Neural cell (in vitro differentiated cells): ENCODE measurements around the gene FBXO8. TPM values are rescaled to one million over a fixed set of nuclear protein-coding genes. Genes with fewer than 3 reads are reported as not detected.

Experiments used
- H2AFZ ChIP-seq: fragments of 200-600, 300-800 bp; sonication (generic), shearing (Covaris generic); 2 replicates; pipeline ENCODE4 v1.6.0; 2014; ENCODE audit warnings: low read depth, mild to moderate bottlenecking, antibody characterized with exemption, low read length, moderate library complexity
- H3F3A ChIP-seq: fragments of 200-600 bp; shearing (Covaris generic); 2 replicates; pipeline ENCODE4 v1.6.1; 2016; ENCODE audit warnings: mild to moderate bottlenecking, moderate library complexity, mixed read lengths, antibody characterized with exemption, low read length; ENCODE audit not compliant: insufficient read depth, poor library complexity, severe bottlenecking
- H3K27ac ChIP-seq: fragments of 200-600, 300-800 bp; sonication (generic), shearing (Covaris generic); 2 replicates; pipeline ENCODE4 v1.5.1; 2014; ENCODE audit warnings: mild to moderate bottlenecking, low read length, moderate library complexity
- H3K27me3 ChIP-seq: fragments of 300-800, 200-600 bp; sonication (generic), shearing (Covaris generic); 2 replicates; pipeline ENCODE4 v1.6.0; 2014; ENCODE audit warnings: mild to moderate bottlenecking, low read depth, low read length, moderate library complexity; ENCODE audit not compliant: insufficient read depth
- H3K36me3 ChIP-seq: fragments of 300-800, 200-600 bp; sonication (generic), shearing (Covaris generic); 2 replicates; pipeline ENCODE4 v1.5.1; 2014; ENCODE audit warnings: mild to moderate bottlenecking, antibody characterized with exemption, low read length, moderate library complexity; ENCODE audit not compliant: insufficient read depth
- H3K4me2 ChIP-seq: fragments of 300-800, 200-600 bp; sonication (generic), shearing (Covaris generic); 2 replicates; pipeline ENCODE4 v1.6.0; 2014; ENCODE audit warnings: mild to moderate bottlenecking, low read length
- H3K4me3 ChIP-seq: fragments of 300-800, 200-600 bp; sonication (generic), shearing (Covaris generic); 2 replicates; pipeline ENCODE4 v1.5.1; 2014; ENCODE audit warnings: mild to moderate bottlenecking, low read length, moderate library complexity
- H3K79me2 ChIP-seq: fragments of 200-600 bp; shearing (Covaris generic); replicated peaks from 2 replicates; pipeline ENCODE4 v1.6.0; 2014; ENCODE audit warnings: mild to moderate bottlenecking, low read length, moderate library complexity; ENCODE audit not compliant: insufficient read depth
- H3K9ac ChIP-seq: fragments of 300-800, 200-600 bp; sonication (generic), shearing (Covaris generic); 2 replicates; pipeline ENCODE4 v1.6.1; 2016; ENCODE audit warnings: mild to moderate bottlenecking, low read length, mixed read lengths
- H3K9me2 ChIP-seq: fragments of 200-600 bp; shearing (Covaris generic); 2 replicates; pipeline ENCODE4 v1.6.1; 2016; ENCODE audit warnings: mild to moderate bottlenecking, low read length, mixed read lengths; ENCODE audit not compliant: insufficient read depth
- H3K9me3 ChIP-seq: fragments of 200-600, 300-800 bp; sonication (generic), shearing (Covaris generic); 2 replicates; pipeline ENCODE4 v1.6.1; 2016; ENCODE audit warnings: mild to moderate bottlenecking, mixed run types, low read length, moderate library complexity, mixed read lengths
- H4K20me1 ChIP-seq: fragments of 200-600 bp; shearing (Covaris generic); 2 replicates; pipeline ENCODE4 v1.6.1; 2016; ENCODE audit warnings: mild to moderate bottlenecking, mixed run types; ENCODE audit not compliant: insufficient read depth
- EP300 ChIP-seq: fragments of 450-650 bp; conservative IDR thresholded peaks from 2 replicates; pipeline ENCODE4 v1.6.1; 2014; ENCODE audit warnings: antibody characterized with exemption, mild to moderate bottlenecking, moderate library complexity; ENCODE audit not compliant: poor library complexity, severe bottlenecking
- RAD21 ChIP-seq: fragments of 450-650 bp; conservative IDR thresholded peaks from 2 replicates; pipeline ENCODE4 v1.6.1; 2014; ENCODE audit warnings: antibody characterized with exemption, mild to moderate bottlenecking, moderate library complexity
- TAF1 ChIP-seq: IDR thresholded peaks from 2 replicates; pipeline ENCODE4 v1.6.1; 2012; ENCODE audit warnings: low read depth
- polyA plus RNA-seq: library from polyadenylated mRNA; depleted of rRNA; stranded (reverse); fragments of >200 nt; gene quantifications from 2 replicates; pipeline ENCODE4 v1.2.3, GENCODE V29; 2014

FBXO8 gene
- polyA plus RNA-seq, 1 donor from 2014 or later = 29.3 TPM

DNA sequence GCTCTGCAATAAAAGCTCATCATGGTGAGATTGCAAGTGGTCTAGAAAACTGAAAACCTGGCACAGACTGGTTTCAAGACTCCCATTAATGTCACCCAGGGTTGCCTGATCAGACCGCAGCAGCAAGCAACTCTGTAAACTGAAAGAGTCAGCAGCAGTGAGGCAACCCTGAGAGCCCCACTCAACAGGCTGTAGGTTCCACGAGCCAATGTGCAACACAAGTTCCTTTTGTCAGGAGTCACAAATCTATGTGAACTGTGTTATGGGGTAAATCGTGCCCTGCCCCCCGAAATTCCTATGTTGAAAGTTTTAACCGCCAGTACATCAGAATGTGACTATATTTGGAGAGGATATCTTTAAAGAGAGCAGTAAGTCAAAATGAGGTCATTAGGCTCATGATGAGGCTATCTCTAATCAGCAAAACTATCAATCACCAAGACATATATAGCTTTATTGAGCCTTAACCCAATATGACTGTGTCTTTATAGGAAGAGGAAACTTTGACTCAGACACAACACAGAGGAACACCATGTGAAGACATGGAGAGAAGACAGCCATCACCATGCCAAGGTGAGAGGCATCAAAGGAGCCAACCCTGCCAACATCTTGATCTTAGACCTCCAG, 94.0 kb downstream of the FBXO8 start:
- Histone ChIP-seq H3K27ac (no peak overlapping the region), H3K36me3 (no peaks in the 10 kb centered on the region), H3K79me2 (no peaks in the 10 kb centered on the region), H3K4me2 (no peak overlapping the region), H3F3A (no peaks in the 10 kb centered on the region), H4K20me1 (no peaks in the 10 kb centered on the region), H2AFZ (no peak overlapping the region), H3K4me3 (no peak overlapping the region), H3K27me3 (no peaks in the 10 kb centered on the region), H3K9me3 (no peaks in the 10 kb centered on the region), H3K9ac (no peak overlapping the region), H3K9me2 (no peaks in the 10 kb centered on the region)
- TF ChIP-seq TAF1 = no peak
- no peak for TF ChIP-seq RAD21
- no peak for TF ChIP-seq EP300

Other genes with a start within 250 kb of the FBXO8 start
- gene CEP44, start 244 bp upstream of the FBXO8 start, polyA plus RNA-seq = 19.3 and 23.4 TPM in 2 replicates
- gene HPGD, start 238.8 kb upstream of the FBXO8 start, polyA plus RNA-seq = 18.7 and 23.7 TPM in 2 replicates